ENCODE results near the gene ADAMTSL3. TPM values are rescaled to one million over a fixed set of nuclear protein-coding genes. Genes with fewer than 3 reads are reported as not detected.

ADAMTSL3 gene, protein sequence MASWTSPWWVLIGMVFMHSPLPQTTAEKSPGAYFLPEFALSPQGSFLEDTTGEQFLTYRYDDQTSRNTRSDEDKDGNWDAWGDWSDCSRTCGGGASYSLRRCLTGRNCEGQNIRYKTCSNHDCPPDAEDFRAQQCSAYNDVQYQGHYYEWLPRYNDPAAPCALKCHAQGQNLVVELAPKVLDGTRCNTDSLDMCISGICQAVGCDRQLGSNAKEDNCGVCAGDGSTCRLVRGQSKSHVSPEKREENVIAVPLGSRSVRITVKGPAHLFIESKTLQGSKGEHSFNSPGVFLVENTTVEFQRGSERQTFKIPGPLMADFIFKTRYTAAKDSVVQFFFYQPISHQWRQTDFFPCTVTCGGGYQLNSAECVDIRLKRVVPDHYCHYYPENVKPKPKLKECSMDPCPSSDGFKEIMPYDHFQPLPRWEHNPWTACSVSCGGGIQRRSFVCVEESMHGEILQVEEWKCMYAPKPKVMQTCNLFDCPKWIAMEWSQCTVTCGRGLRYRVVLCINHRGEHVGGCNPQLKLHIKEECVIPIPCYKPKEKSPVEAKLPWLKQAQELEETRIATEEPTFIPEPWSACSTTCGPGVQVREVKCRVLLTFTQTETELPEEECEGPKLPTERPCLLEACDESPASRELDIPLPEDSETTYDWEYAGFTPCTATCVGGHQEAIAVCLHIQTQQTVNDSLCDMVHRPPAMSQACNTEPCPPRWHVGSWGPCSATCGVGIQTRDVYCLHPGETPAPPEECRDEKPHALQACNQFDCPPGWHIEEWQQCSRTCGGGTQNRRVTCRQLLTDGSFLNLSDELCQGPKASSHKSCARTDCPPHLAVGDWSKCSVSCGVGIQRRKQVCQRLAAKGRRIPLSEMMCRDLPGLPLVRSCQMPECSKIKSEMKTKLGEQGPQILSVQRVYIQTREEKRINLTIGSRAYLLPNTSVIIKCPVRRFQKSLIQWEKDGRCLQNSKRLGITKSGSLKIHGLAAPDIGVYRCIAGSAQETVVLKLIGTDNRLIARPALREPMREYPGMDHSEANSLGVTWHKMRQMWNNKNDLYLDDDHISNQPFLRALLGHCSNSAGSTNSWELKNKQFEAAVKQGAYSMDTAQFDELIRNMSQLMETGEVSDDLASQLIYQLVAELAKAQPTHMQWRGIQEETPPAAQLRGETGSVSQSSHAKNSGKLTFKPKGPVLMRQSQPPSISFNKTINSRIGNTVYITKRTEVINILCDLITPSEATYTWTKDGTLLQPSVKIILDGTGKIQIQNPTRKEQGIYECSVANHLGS (N-terminal part only)
- polyA plus RNA-seq (ENCODE audit: insufficient read length in 3 of 3) = 1 to 10 TPM; 3.0 to 4.5 (median 3.5) TPM

DNA sequence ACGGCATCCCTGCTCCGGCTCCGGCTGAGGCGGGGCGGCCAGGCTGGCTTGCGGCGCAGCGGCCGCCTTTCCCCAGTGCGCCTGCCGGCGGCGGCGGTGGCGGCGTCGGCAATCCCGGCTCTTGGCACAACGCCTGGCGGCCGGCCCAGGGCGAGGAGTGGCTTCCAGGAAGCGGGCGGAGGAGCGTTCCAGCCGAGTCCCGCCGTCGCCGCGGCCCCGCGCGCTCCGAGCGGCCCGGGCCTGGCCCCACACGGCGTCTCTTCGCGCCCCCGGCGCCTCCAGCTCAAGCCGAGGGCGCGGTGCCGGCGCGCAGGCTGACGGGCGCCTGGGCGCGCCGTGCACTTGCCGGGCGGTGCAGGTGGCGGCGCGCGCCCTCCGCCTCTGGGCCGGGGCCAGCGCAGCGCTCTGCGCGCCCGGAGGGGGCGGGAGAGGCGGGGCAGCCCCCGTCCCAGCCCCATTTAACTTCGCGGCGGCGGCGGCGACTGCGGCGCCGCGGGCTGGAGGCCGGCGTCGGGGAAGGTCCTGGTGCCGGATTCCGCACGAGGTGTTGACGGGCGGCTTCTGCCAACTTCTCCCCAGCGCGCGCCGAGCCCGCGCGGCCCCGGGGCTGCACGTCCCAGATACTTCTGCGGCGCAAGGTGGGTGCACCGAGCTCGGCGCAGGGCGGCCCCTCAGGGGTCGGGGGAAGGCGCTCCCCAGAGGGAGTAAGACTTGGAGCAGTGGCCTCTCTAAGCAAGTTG is at the start of gene ADAMTSL3:
Gene ADAMTSL3 (plus strand): TSS at position 485 of the 740 bp plus-strand sequence. CDS start 1,639 bp downstream, outside the sequence.
- peak in 1 of 3 donors; percentile 41 for DNase-seq (ENCODE audit: low read depth in 3 of 3, low spot score in 2 of 3)

DNA sequence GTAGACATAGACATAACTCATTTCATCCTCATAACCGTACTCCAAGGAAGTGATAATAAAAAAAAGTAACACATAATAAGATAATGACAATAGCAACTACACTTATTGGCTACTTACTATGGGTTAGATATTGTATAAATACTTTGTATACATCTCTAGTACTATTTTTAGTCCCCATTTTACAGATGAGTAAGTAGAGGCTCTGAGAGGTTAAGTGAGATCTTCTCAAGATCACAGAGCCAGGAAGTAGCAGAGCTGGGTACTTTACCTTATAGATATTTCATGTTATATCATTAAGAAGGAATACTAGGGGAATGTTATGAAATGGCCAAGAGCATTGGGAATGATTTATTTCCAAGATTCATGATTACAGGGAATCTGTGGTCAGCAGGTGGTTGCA is 49.4 kb upstream of the ADAMTSL3 start:
- DNase-seq (ENCODE audit: low read depth in 3 of 3, low spot score in 2 of 3) = no peak

DNA sequence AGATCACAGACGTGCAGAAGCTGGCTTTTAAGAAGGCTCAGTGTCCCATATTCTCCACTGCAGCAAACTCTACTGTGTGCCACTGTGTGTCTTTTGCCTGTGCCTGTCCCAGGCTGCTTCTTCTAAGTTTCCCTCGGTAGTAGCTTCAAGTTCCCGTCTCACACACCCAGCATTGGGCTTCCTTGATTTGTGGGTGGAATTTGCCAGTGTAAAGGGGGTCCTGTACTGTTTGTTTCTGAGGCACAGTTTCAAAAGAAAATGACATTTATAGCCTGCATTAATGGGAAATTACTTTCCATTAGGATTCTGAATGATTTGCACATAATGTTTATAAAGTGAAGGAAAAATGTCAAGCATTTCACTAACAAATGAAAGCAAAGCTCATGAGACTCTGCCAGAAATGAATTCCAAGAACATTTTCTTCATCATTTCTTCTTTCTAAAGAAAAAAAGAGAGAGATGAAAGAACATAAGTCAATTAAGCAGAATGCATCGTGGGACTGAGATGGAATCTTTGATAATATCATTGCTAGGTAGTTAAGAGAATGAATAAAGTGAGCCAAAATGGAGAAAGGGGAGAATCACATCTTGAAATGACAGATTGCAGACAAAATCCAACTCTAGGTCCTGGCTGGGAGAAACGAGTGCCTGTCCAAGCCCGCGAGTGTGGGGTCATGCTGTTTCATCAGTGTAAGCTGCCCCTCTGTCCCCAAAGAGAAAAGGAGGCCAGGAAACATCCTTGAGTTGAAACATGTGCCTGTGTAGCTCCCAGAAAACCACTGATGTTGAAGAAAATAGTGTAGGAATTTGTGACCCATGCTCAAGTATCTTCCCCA is 48.6 kb upstream of the ADAMTSL3 start:
- DNase-seq (ENCODE audit: low read depth in 3 of 3, low spot score in 2 of 3) = no peak

DNA sequence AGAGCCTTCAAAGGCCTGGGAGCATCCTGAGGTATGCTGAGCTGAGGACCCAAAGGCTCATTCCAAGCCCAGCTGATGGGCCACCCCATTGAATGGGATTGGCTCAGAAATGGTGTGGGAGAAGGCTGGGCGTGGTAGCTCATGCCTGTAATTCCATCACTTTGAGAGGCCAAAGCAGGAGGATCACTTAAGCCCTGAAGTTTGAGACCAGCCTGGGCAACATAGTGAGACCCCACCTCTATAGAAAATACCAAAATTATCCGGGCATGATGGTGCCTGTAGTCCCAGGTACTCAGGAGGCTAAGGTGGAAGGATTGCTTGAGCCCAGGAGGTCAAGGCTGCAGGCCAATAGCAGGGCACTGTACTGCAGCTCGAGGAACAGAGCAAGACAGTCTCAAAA is 43.8 kb upstream of the ADAMTSL3 start:
- DNase-seq (ENCODE audit: low read depth in 3 of 3, low spot score in 2 of 3) = no peak

DNA sequence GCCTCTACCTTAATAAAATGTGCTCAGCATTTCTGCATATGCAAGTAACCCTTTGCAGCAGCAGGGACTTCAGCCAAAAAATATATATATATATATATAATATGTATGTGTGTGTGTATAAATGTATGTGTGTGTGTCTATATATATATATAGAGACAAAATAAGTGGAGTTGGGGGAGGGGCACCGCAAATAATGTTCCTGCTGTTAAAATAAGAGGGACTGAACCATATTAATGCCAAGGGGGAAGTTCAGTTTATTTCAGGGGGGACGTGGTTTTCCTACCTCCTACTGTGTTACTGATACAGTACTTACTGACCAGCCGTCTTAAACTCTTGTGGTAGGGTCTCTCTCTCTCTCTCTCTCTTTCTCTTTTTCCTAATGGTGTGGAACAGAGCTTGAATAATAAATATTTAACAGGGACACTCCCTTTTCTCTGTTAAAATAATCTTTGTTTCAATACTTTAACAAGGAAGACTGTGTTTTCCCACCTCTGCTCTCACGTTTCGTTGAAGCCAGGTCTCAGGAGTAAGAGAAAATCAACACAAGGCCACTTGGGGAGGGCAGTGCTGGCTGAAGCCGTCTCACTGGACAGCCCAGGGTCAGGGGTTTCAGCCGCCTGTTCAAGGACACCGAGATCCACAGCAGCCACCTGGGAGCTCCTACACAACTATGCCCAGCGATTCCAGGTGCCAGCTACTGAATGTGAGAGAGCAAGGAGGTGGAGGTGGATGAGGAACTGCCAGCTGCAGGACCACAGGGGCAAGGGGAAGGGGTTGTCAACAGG is 42.8 kb upstream of the ADAMTSL3 start:
- peak in 1 of 3 donors; percentile 7 for DNase-seq (ENCODE audit: low read depth in 3 of 3, low spot score in 2 of 3)

DNA sequence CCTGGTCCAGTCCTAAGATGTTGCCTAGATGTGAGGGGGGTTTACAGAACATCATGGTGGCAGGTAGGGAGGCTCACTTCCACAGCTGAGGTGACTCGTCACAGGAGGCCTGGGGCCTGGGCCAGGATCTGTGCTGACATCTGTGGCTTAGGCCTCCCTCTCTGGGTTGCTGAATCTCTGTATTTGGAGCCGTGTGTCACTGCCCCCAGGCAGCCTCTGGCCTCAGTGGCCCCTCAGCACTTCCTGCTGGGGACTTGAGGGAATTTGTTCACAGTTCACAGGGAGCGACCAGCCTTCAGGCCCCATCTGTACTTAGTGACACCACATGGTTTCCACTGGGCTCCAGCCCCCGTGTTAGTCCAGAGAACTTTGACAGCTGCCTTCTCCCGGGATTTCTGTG is 41.7 kb upstream of the ADAMTSL3 start:
- no peak for DNase-seq (ENCODE audit: low read depth in 3 of 3, low spot score in 2 of 3)

DNA sequence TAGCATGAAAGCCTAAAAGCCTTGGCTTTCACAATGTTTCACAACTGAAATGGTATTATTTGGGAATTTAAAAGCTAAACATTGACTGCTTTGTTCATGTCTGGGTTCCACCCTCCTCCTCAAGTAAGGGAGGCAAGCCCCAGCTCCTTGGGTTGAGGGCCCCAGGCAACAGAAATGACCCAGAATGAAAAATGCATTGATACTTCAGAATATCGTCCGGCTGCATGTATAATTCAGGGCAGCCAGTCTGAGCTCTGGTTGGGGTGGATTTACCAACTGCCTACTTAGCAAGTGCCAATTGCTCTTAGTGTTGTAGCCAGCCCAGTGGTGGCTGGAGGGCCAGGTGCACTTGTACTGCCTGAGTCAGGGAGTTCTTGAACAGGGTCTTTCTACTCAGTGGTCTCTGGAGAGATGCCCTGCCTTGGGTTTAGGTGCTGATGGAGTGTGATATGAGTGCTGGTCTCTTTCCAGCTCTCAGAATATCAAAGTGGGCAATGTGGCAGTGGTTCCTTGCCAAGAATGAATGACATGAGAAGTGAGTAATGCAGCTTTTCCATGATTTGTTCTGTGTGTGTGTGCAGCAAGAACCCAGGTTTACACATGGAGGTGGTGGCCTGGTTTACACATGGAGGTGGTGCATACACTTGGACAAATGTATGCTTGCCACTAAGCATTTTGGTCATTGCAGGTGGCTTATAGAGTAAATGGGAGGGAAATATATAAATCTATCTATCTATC is 40.9 kb upstream of the ADAMTSL3 start:
- no peak for DNase-seq (ENCODE audit: low read depth in 3 of 3, low spot score in 2 of 3)

DNA sequence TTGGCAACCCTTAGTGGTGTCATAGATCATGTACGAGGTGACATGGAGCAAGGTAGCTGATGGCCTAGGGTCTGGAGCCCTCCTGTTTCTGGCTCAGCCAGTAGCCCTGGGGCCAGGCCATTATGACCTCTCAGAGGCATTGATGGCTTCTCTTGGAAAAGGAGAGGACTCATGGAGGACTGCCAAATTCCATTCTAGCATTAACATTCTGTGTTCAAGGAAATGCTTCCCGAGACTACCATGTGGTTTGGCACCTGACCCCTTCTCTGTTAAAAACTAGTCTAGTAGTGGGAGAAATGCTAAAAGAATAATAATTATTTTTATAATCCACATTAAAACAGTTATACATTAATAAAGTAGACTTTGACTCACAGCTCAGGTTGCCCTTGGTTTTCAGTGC is 40.2 kb upstream of the ADAMTSL3 start:
- DNase-seq (ENCODE audit: low read depth in 3 of 3, low spot score in 2 of 3) = no peak

DNA sequence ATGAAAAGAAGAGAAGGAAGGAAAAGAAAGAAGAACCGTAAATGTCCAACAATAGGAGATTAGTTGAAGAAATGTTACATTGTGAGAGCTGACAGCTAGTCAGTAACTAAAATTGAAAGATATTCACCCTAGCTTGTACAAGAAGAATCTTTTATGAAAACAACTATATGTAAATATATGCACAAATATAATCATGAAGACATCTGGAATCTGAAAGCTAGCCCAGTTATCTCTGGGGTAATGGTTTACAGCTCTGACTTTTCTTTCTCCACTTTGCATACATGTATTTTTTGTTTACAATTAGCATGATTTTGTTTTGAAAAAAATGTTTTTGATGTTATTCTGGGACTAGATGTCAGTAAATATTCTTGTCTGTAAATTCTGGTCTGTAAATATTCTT is 37.1 kb upstream of the ADAMTSL3 start:
- no peak for DNase-seq (ENCODE audit: low read depth in 3 of 3, low spot score in 2 of 3)

DNA sequence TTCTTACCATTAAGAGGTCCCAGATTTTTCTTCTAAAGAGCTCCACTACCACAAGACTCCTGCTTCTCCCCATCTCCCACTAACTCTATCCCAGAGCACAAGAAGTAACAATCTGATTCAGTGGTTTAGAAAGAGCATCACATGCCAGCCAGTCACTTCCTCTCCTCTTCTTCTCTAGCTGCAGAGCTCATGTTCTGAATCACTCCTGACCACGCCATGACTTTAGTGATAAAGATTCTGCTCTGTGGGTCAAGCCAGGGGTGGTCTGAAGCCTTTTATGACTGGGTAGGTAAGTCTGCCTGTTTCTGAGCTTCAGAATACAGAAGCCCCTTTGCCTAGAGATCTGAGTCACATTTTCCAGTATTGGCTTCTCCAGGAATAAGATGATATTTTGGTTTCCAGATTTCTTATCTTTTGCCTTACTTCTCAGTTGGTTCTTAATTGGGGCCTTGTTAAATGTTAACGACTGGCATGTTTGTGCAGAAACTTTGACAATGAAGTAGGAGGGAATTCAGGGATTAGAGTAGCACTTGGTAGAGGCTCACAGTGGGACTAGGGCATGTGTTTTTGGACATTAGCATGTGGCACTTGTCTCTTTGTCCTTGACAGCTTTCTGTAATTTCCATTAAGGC is 27.6 kb upstream of the ADAMTSL3 start:
- no peak for DNase-seq (ENCODE audit: low read depth in 3 of 3, low spot score in 2 of 3)

DNA sequence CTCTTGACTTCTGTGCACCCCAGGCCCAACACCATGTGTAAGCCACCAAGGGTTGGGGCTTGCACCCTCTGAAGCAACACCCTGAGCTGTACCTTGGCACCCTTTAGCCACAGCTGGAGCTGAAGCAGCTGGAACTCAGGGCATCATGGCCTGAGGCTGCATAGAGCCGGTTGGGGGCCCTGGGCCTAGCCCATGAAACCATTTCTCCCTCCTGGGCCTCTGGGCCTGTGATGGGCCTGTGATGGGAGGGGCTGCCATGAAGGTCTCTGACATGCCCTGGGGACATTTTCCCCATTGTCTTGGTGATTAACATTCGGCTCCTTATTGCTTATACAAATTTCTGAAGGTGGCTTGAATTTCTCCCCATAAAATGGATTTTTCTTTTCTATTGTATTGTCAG is 22.4 kb upstream of the ADAMTSL3 start:
- DNase-seq (ENCODE audit: low read depth in 3 of 3, low spot score in 2 of 3) = no peak

DNA sequence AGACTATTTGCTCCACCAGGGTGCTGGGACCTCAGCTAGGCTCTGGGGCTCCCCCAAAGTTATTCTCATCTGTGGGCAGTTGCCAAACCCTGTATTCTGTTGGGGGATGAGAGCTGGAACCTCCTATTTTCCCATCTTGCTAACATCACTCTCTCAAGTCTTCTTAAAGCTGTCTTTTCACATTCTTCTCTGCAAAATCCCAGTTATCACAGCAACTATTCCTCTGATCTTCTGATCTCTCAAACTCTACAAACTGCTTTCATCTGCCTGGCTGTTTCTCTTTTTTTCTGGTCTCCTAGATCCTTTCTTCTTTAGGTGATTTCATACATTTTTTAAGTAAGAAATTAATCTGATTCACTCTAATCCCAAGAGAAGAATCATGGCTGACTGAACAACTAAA is 10.7 kb upstream of the ADAMTSL3 start:
- DNase-seq (ENCODE audit: low read depth in 3 of 3, low spot score in 2 of 3) = no peak

DNA sequence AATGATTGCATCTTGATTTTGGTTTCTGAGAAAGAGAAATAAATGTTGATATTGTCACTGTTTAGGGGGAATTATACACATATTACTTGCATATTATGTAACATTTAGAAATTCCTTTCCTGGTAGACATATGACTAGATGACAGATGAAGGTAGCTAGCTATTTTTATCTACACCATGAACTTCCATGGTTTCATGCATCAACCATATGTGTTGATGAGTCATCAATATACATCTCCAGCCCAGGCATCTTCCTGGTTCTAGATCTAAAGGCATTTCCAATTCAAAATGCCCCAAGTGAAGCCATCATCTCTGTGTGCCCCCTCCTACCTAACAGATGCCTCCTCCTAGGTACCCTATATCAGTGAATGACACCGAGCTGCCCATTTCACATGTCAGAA is 9.5 kb upstream of the ADAMTSL3 start:
- no peak for DNase-seq (ENCODE audit: low read depth in 3 of 3, low spot score in 2 of 3)

DNA sequence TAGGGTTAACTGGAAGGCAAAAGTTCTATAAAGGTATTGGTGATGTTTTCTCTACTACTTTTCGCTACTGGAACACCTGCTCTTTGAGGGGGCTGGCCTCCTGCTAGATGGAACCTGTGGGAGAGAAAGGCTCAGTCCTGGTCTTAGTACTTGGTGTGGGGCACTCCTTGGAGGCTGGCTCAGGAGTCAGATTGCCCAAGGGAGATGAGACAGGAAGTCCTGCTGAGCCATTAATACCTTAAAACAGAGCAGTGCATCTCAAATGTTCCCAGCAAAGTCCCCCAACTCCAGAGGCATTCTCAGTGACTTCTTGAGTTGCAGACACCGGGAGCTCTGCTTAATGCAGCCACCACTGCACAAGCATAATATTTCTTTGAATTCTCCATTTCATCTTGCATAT is 3.1 kb upstream of the ADAMTSL3 start:
- no peak for DNase-seq (ENCODE audit: low read depth in 3 of 3, low spot score in 2 of 3)

DNA sequence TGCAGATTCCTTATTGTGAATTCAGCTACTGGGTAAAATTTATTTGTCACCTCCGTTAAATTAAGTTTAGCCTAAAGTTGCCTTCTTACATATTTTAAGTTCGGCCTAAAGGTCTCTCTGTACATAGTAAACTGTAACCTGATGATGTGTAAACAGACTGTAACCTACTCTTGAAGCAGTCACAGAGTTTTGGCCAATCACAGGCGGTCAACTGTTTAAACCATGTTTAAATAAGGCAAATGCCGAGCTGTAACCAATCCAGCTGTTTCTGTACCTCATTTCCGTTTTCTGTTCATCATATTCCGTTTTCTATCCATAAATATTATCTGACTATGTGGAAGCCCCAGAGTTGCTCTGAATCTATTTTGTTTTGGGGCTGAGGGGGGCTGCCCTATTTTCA is 2.4 kb upstream of the ADAMTSL3 start:
- DNase-seq (ENCODE audit: low read depth in 3 of 3, low spot score in 2 of 3) = no peak

DNA sequence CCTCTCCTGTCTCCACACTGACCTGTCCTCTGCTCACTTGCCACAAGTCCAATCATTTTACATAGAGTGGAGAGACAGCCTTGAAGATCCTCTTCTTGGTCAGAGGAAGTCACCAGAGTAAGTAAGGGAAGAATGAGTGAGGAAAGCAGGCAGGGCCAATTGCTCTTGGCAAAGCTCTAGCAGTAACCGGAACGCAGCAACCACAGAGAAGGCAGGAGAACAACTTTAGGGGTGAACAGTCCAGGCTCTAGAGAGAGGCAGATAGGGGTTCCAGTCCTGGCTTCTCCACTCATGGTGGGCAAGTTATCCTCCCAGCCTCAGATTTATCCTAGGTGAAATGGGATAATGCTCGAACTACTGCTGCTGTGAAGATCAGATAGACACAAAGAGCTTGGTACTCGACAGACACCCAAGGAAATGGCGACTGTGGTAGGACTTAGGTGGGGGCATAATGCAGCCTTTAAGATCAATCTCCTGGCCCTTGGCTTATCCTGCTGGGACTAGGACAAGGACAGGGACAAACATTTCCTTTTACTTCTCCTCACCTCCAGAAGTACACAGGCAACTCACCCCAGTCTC is 1.2 kb upstream of the ADAMTSL3 start:
- no peak for DNase-seq (ENCODE audit: low read depth in 3 of 3, low spot score in 2 of 3)

DNA sequence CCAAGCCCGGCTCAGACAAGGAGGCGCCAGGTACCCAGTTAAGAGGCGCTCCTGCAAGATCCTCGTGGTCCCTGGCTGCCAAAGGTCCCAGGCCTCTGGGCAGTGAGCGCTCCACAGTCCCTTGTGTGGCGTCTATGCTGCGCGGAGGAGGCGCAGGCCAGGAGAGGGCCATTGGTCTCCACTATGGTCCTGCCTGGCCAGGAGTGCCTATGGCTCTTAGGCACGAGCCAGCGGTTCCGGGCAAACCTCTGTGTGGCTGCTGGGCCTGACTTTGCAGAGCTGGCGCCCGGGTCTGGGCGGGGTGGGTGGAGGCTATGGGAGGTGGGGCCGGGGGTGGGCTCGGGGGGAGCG is 660 bp upstream of the ADAMTSL3 start:
- peak in 1 of 3 donors; percentile 3 for DNase-seq (ENCODE audit: low read depth in 3 of 3, low spot score in 2 of 3)
